Measurements from ENCODE around the gene KIAA1755. TPM values are rescaled to one million over a fixed set of nuclear protein-coding genes. Genes with fewer than 3 reads are reported as not detected.

Gene KIAA1755
- total and polyA plus RNA-seq, 9 of the 15 experiments (the other 6 are each of a cell fraction or from before 2014, with no cell fraction given), result not detected

GRCh38 chr20:38164624-38165088 lies 95.9 kb downstream of the KIAA1755 start (continued):
- TF ChIP-seq FOXA3 (CRISPR knock-in tag; conservative IDR thresholded peaks at IDR 0.05 in 1 of 2, IDR thresholded peaks at IDR 0.05 in 1 of 2) (0 out of 4 replicates have a peak, but pooled peaks of 1 of the 2 experiments have one; percentile 48), EWSR1 (IDR thresholded peaks at IDR 0.05; ENCODE audit: borderline replicate concordance, low read depth, partially characterized antibody) (no peak), BCOR (IDR thresholded peaks at IDR 0.05) (peak; percentile 66)

GRCh38 chr20:38164069-38164468 lies 96.5 kb downstream of the KIAA1755 start:
- ATAC-seq (no peak), DNase-seq (ENCODE audit: extremely low read depth in 1 of 4, low spot score in 3 of 4) (no peak), FAIRE-seq (peak; percentile 65)
- Histone ChIP-seq H3K9ac (ENCODE audit: insufficient read depth in 1 of 2, low read depth in 2 of 2, low read length in 2 of 2) (peak overlapping the region; percentile 67 to 89; a peak in 3 of 4 replicates), H4K20me1 (replicated peaks; ENCODE audit: control insufficient read depth, insufficient read depth, low read length) (0 out of 2 replicates have a peak, but pooled peaks cover 5% of the 10 kb centered on the region), H3K4me1 (replicated peaks in 1 of 2; ENCODE audit: control insufficient read depth in 2 of 2, insufficient read depth in 2 of 2, low read length in 2 of 2) (peaks cover 55 to 56% of the 10 kb centered on the region in 2 experiments; a peak in 4 of 5 replicates), H3K4me3 (peak overlapping the region; percentile 54), H3K36me3 (ENCODE audit: control insufficient read depth, insufficient read depth, low read length) (peaks cover 20% of the 10 kb centered on the region), H3K9me1 (ENCODE audit: control insufficient read depth, insufficient read depth, low read length) (no peaks in the 10 kb centered on the region), H3K27me3 (ENCODE audit: control insufficient read depth in 2 of 2, insufficient read depth in 2 of 2, low read length in 2 of 2) (no peaks in the 10 kb centered on the region), H3K9me3 (replicated peaks; ENCODE audit: control insufficient read depth, insufficient read depth, low read depth, low read length) (no peaks in the 10 kb centered on the region), H3K27ac (ENCODE audit: extremely low read depth, low read depth, low read length) (no peak overlapping the region; the same call in 2 of the 3 replicates), H3K4me2 (ENCODE audit: insufficient read depth, low read length) (peak overlapping the region; percentile 99), H3K79me2 (ENCODE audit: control insufficient read depth, insufficient read depth, low read length) (peaks cover 42% of the 10 kb centered on the region), H2AFZ (ENCODE audit: low read depth, low read length) (peak overlapping the region; percentile 82; the same call in 1 of the 2 replicates)
- TF ChIP-seq NR0B1 (IDR thresholded peaks at IDR 0.05; ENCODE audit: partially characterized antibody), result no peak
- peak; percentile 3 for TF ChIP-seq CHD1 (IDR thresholded peaks at IDR 0.05; ENCODE audit: low read length)
- ChIA-PET CTCF (ENCODE audit: low intra/inter-chr PET ratio) (interaction anchor here (3.4 kb wide), 1 partner anchor 106 kb away, joined by 30 read pairs; no protein-coding TSS in a partner anchor), POLR2A (interaction anchor here (0.6 to 1.8 kb wide), 8 partner anchors 9 to 89 kb away, joined by 3 to 6 read pairs (median 4); no protein-coding TSS in a partner anchor)
- 56% methylated on average over 5 of the region's 5 CpGs for WGBS (ENCODE audit: insufficient coverage, low coverage, missing lambda C conversion rate)
- BruUV-seq (replicated peaks), result no TSS peak
- in situ Hi-C loops (cut with MboI) (loop anchor here (10.0 kb wide), 1 partner anchor 89 kb away; no protein-coding TSS in a partner anchor), intact Hi-C loops (cut with micrococcal nuclease) (loop anchor here (2.0 kb wide), 1 partner anchor 57 kb away; no protein-coding TSS in a partner anchor)

Data from K562 (cell line).